H54 (cell line): Measurements from ENCODE around the gene BPIFB2.

Experiments used
- DNase-seq: peaks from one replicate; pipeline ENCODE4 v3.0.0; 2011; ENCODE audit warnings: low spot score, mixed read lengths; ENCODE audit not compliant: insufficient read length
- FAIRE-seq: peaks from 3 replicates; lab custom pipeline; 2011; peaks lifted over from hg19 to GRCh38; lab: Jason Lieb, UNC
- POLR2A ChIP-seq: IDR thresholded peaks from 2 replicates; pipeline ENCODE4 v1.6.1; 2011; ENCODE audit warnings: low read depth, mild to moderate bottlenecking, low read length

The BPIFB2 gene

GRCh38 chr20:33002087-33002808, 5.3 kb upstream of the BPIFB2 start:
- FAIRE-seq (no peak), DNase-seq (no peak)
- no peak for TF ChIP-seq POLR2A

DNA sequence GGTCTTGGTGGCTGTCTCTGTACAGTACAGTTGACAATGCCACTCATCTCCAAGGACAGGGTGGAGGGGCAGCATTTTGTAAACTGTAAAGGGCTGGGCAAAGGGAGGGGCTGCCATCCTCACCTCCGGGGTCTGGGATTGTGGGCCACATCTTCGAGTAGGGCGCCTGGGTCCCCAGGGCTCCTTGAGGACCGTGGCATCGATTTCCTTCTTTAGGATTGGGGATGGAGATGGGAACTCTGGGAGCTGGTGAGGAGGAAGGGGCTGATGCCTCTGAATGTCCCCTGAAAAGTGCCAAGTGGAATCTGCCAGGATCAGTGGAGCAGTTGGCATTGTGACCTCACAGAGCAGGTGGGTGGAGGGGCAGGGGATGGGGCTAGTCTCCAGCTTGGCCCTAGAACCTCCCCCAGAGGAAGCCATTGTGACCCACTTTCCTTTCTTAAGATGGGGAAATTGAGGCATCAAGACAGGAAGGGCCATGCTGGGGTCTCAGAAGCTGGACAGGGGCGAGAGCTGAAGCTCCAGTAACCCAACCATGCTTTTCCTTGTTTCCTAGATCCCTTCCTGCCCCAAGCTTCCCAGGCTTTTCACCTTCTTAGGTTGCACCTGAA, 3.3 kb upstream of the BPIFB2 start, which contains the start of gene SUN5:
Gene SUN5, minus strand, starts transcription at position 293 of the 611 bp plus-strand sequence. Its CDS starts 93 bp downstream, at position 200.
- no peak for FAIRE-seq
- no peak for DNase-seq
- no peak for TF ChIP-seq POLR2A

DNA sequence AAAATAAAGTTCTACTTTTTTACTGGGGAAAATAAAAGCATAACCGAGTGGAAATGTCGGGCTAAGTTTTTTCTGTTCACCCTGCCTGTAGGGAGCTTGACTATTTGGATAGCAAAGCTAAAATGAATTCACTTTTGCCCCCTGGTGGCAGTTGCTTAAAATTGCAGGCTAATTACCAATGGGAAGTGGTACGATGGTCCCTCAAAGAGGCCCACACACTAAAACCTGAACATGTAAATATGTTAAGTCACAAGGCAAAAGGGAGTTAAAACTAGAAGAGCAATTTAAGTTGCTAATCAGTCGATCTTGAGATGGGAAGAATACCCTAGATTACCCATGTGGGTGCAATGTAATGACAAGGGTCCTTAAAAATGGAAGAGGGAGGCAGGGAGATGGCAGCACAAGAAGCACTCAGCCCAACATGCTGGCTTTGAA, 2.4 kb upstream of the BPIFB2 start:
- no peak for FAIRE-seq
- no peak for DNase-seq
- no peak for TF ChIP-seq POLR2A

- no peak for DNase-seq
- no peak for TF ChIP-seq POLR2A
- no peak for FAIRE-seq
Measured at GRCh38 chr20:33005908-33006775, 1.4 kb upstream of the BPIFB2 start.

DNA sequence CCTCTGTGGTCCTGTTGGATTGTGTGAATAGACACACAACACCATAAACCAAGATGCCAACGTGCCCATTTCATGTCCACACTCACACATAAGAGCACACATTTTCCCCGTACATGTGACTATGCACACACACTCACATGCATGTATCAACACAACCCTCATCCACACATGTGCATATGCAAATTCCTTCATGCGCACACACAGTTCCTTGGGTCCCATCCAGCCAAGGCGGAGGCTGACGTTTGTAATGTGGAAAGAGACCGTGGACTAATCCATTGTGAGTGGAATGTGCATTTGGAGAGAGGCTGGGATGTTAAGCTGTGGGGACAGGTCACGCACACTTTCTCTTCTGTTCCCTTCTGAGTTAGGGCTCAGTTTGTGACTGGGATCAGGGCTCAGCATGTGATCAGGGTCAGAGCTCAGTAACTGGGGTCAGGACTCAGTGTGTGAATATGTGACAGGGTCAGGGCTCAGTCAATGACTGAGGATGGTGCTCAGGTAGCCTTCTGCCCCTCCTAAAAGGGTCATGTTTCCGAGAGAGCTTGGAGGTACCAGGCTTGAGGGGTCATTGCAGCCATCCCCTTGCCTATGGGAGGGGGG, 628 bp upstream of the BPIFB2 start:
- no peak for FAIRE-seq
- TF ChIP-seq POLR2A, result no peak
- no peak for DNase-seq

DNA sequence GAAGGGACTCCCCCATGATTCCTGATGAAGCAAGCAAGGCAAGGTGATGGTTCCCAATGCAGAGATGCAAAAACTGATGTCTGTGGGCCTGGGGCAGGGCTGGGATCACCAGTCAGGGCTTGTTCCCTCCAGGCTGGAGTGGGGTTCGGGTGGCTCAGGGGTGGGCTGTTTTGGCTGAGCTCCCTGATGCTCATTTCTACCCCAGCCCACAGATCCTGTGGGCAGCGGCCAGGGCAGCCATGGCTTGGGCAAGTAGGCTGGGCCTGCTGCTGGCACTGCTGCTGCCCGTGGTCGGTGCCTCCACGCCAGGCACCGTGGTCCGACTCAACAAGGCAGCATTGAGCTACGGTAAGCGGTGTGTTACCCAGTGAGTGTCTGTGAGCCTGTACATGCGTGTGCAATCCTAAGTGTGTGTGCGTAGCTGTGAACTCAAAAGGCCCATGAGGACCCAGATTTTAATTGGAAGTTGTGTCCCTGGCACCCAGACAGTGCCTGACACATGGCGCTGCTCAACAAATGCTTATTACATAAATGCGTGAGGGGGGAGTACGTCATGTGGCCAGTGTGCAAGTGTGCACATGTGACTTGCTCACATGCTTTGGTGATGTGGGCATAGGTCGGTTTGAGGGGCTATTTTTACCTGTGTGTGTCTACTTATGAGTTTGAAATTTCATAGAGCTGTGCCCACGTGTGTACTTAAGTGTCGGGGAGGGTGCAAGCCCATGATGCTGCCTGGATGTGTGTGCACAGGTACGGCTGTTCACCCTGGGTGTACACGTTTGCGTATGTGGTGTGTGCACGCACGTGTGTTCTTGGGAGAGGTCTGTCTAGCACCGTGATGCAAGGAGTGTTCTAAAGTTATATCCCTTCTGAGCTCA, 1.1 kb downstream of the BPIFB2 start:
- no peak for TF ChIP-seq POLR2A
- FAIRE-seq, result no peak
- no peak for DNase-seq

GRCh38 chr20:33009214-33010132, 2.0 kb downstream of the BPIFB2 start:
- FAIRE-seq, result no peak
- no peak for TF ChIP-seq POLR2A
- DNase-seq, result no peak

DNA sequence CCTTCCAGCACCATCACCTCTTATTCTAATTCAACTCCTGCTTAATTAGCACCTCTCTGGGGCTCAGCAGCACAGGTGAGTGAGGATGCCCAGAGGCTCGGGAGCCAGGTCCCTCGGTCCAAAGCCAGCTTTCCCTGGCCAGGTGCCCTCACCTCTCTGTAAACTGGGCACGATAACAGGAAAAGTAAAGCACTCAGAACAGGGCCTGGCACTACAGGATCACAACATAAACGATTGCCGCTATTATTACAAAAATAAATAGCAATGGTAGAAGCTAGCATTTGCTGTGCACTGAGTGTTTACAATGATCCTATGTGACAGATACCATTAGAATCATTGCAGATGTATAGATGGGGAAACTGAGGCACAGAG, 2.6 kb downstream of the BPIFB2 start:
- FAIRE-seq (no peak), DNase-seq (no peak)
- TF ChIP-seq POLR2A, result no peak

DNA sequence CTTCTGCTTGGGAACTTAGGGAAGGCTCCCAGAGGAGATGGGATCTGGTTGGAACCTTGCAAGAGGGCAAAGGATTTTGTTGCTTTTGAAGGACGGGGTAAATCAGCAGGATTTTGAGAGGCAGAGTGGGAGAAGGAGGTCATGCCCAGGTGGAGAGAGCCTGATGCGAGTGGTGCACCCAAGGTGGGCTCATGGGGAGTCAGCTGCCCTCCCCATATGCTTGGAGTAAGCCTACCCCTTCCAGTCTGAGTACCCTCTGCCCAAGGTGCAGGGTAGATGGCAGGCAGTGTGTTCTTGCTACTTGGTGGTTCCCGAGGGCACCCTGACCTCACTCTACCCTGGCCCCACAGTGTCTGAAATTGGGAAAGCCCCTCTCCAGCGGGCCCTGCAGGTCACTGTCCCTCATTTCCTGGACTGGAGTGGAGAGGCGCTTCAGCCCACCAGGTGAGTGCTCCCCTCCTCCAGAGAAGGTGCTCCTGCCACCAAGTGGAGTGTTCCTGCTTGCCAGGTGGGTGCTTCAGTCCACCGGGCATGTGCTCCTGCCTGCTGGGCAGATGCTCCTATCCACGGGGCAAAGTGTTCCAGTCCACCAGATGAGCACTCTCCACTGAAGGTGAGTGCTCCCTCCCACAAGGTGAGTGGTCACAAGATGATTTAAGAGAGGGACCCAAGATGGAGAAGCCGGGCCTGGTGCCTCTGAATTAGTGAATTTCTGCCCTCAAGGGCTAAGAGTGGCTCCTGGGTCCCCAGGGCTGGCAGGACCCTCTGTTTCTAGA, 3.4 kb downstream of the BPIFB2 start:
- no peak for DNase-seq
- no peak for TF ChIP-seq POLR2A
- no peak for FAIRE-seq

- TF ChIP-seq POLR2A, result no peak
- FAIRE-seq (no peak), DNase-seq (no peak)
Measured at GRCh38 chr20:33012327-33013189, 5.1 kb downstream of the BPIFB2 start.
